ENCODE results near the gene VCP.
"Not testable (repeated sequence)": the region's sequence is repeated elsewhere in the genome, so short reads cannot be mapped to it uniquely, and the experiment has no call there.

VCP gene

GRCh38 chr9:35026671-35027070 is 45.8 kb downstream of the VCP start:
- Histone ChIP-seq H3K79me2 (ENCODE audit: insufficient read depth, low read length) (no peaks in the 10 kb centered on the region), H3K27ac (ENCODE audit: low read depth, low read length, poor library complexity, severe bottlenecking) (no peak overlapping the region), H3K9ac (ENCODE audit: low read length) (no peak overlapping the region)

GRCh38 chr9:35023443-35023842 is 49.0 kb downstream of the VCP start:
- H3K36me3 ChIP-seq (ENCODE audit: insufficient read depth, low read length); H3K27ac ChIP-seq (ENCODE audit: low read depth, low read length, poor library complexity, severe bottlenecking); H4K20me1 ChIP-seq (ENCODE audit: insufficient read depth, low read length); H3K4me3 ChIP-seq (ENCODE audit: low read depth, low read length, poor library complexity, severe bottlenecking); H3K79me2 ChIP-seq (ENCODE audit: insufficient read depth, low read length); H3K9me2 ChIP-seq (ENCODE audit: low read depth, low read length); H3F3A ChIP-seq (ENCODE audit: insufficient read depth, low read length); H3K9ac ChIP-seq (ENCODE audit: low read length); H3K4me2 ChIP-seq (ENCODE audit: low read length); H3K27me3 ChIP-seq (ENCODE audit: insufficient read depth, low read length); H3K9me3 ChIP-seq (ENCODE audit: low read length); H2AFZ ChIP-seq (ENCODE audit: low read length); H3K4me1 ChIP-seq (ENCODE audit: insufficient read depth, low read length, severe bottlenecking): not testable (repeated sequence)

More at GRCh38 chr9:35026671-35027070, 45.8 kb downstream of the VCP start:
- H3K4me2 ChIP-seq (ENCODE audit: low read length): no peak overlapping the region
- H3K4me1 ChIP-seq (ENCODE audit: insufficient read depth, low read length, severe bottlenecking): no peaks in the 10 kb centered on the region
- no peak for TF ChIP-seq EZH2 (IDR thresholded peaks at IDR 0.05; ENCODE audit: borderline replicate concordance, low read length)
- TF ChIP-seq CTCF (IDR thresholded peaks at IDR 0.05; ENCODE audit: low read length): no peak
- no peaks in the 10 kb centered on the region for H3K36me3 ChIP-seq (ENCODE audit: insufficient read depth, low read length)
- no peaks in the 10 kb centered on the region for H3F3A ChIP-seq (ENCODE audit: insufficient read depth, low read length)
- no peak overlapping the region for H3K4me3 ChIP-seq (ENCODE audit: low read depth, low read length, poor library complexity, severe bottlenecking)
- no peaks in the 10 kb centered on the region for H4K20me1 ChIP-seq (ENCODE audit: insufficient read depth, low read length)
- no peaks in the 10 kb centered on the region for H3K9me3 ChIP-seq (ENCODE audit: low read length)
- H3K27me3 ChIP-seq (ENCODE audit: insufficient read depth, low read length): no peaks in the 10 kb centered on the region
- no peaks in the 10 kb centered on the region for H3K9me2 ChIP-seq (ENCODE audit: low read depth, low read length)
- no peak overlapping the region for H2AFZ ChIP-seq (ENCODE audit: low read length)

DNA sequence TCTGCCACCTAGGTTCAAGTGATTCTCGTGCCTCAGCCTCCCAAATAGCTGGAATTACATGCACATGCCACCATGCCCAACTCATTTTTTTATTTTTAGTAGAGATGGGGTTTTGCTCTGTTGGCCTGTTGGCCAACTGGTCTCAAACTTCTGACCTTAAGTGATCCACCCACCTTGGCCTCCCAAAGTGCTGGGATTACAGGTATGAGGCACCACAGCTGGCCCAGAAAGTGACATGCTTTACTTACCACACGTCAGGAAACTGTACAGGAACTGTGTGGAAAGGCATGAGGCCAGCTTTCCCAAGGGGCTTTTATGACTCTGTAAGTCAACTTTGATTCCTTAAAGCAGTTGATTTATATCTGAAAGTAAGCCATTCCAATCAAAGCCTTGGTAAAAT is 57.9 kb downstream of the VCP start:
- H2AFZ ChIP-seq (ENCODE audit: low read length): no peak overlapping the region
- H3K9me3 ChIP-seq (ENCODE audit: low read length): peaks cover 8% of the 10 kb centered on the region; the same call in 1 of the 2 replicates
- H3K79me2 ChIP-seq (ENCODE audit: insufficient read depth, low read length): no peaks in the 10 kb centered on the region
- no peak overlapping the region for H3K27ac ChIP-seq (ENCODE audit: low read depth, low read length, poor library complexity, severe bottlenecking)
- peaks cover 4% of the 10 kb centered on the region; the same call in 1 of the 2 replicates for H3K36me3 ChIP-seq (ENCODE audit: insufficient read depth, low read length)
- H3K4me3 ChIP-seq (ENCODE audit: low read depth, low read length, poor library complexity, severe bottlenecking): no peak overlapping the region
- no peak for TF ChIP-seq EZH2 (IDR thresholded peaks at IDR 0.05; ENCODE audit: borderline replicate concordance, low read length)
- no peak for TF ChIP-seq CTCF (IDR thresholded peaks at IDR 0.05; ENCODE audit: low read length)
- H3F3A ChIP-seq (ENCODE audit: insufficient read depth, low read length): no peaks in the 10 kb centered on the region
- no peaks in the 10 kb centered on the region for H3K9me2 ChIP-seq (ENCODE audit: low read depth, low read length)
- H3K9ac ChIP-seq (ENCODE audit: low read length): no peak overlapping the region
- H4K20me1 ChIP-seq (ENCODE audit: insufficient read depth, low read length): no peaks in the 10 kb centered on the region
- no peak overlapping the region for H3K4me2 ChIP-seq (ENCODE audit: low read length)
- H3K4me1 ChIP-seq (ENCODE audit: insufficient read depth, low read length, severe bottlenecking): no peaks in the 10 kb centered on the region
- H3K27me3 ChIP-seq (ENCODE audit: insufficient read depth, low read length): no peaks in the 10 kb centered on the region

DNA sequence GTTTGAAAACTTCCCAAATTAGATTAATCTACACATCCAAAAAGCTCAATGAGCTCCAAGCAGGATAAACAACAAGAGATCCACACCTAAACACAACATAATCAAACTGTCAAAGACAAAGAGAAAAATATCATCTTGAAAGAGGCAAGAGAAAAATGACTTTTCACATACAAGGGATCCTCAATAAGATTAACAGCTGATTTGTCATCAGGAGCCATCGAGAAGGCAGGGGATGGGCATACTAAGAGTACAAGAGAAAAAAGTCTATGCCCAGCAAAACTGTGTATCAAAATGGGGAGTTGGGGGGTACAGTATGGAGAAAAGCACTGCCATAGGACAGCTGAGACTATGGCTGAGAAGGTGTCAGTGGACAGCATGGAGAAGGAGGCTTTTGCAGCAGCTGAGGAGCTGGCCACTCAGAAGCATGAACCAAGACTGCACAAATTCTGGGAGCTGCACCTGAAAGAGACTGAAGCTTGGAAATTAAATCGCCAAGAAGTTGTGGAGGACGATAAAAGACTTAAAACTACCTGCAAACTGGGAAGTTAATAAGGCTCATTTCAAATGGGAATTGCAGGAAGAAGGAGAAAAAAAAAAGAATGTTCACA is 62.0 kb downstream of the VCP start:
- H3K4me1 ChIP-seq (ENCODE audit: insufficient read depth, low read length, severe bottlenecking): no peaks in the 10 kb centered on the region
- TF ChIP-seq CTCF (IDR thresholded peaks at IDR 0.05; ENCODE audit: low read length): no peak
- TF ChIP-seq EZH2 (IDR thresholded peaks at IDR 0.05; ENCODE audit: borderline replicate concordance, low read length): no peak
- H3K9me3 ChIP-seq (ENCODE audit: low read length): 0 out of 2 replicates have a peak, but pooled peaks cover 6% of the 10 kb centered on the region
- H3F3A ChIP-seq (ENCODE audit: insufficient read depth, low read length): no peaks in the 10 kb centered on the region
- no peak overlapping the region for H2AFZ ChIP-seq (ENCODE audit: low read length)
- no peak overlapping the region for H3K4me2 ChIP-seq (ENCODE audit: low read length)
- H3K9ac ChIP-seq (ENCODE audit: low read length): no peak overlapping the region
- H3K4me3 ChIP-seq (ENCODE audit: low read depth, low read length, poor library complexity, severe bottlenecking): no peak overlapping the region
- peaks cover 4% of the 10 kb centered on the region; the same call in 1 of the 2 replicates for H3K36me3 ChIP-seq (ENCODE audit: insufficient read depth, low read length)
- H3K27ac ChIP-seq (ENCODE audit: low read depth, low read length, poor library complexity, severe bottlenecking): no peak overlapping the region
- H3K27me3 ChIP-seq (ENCODE audit: insufficient read depth, low read length): no peaks in the 10 kb centered on the region
- no peaks in the 10 kb centered on the region for H4K20me1 ChIP-seq (ENCODE audit: insufficient read depth, low read length)
- no peaks in the 10 kb centered on the region for H3K9me2 ChIP-seq (ENCODE audit: low read depth, low read length)
- H3K79me2 ChIP-seq (ENCODE audit: insufficient read depth, low read length): no peaks in the 10 kb centered on the region
